NCI-H2196 (cell line): ENCODE data around the gene DSE.

ENCODE experiments used
- DNase-seq: peaks from one replicate; lab custom pipeline; 2025; ENCODE audit not compliant: unreplicated experiment; lab: John Stamatoyannopoulos, UW

Gene DSE

DNA sequence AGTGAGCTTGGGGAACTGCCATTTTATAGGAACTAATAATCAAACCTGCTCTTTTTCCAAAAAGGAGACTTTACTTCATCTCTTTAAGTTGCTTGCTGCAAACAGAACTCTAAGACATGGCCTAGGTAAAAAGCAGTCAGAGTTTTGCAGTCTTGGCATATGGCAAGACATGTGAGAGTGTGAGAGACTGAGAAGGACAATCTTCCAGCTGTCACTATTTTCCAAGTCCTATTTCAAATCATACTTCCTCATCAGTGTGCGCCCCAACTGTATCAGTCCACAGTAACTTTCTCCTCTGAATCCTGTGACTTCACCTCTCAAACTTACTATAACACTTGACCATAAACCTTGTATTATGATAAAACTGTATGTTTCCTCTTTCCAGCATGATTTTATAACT is 100.8 kb downstream of the DSE start:
- DNase-seq: no peak

- no peak for DNase-seq
Measured at GRCh38 chr6:116472706-116473105, 102.0 kb downstream of the DSE start.

DNA sequence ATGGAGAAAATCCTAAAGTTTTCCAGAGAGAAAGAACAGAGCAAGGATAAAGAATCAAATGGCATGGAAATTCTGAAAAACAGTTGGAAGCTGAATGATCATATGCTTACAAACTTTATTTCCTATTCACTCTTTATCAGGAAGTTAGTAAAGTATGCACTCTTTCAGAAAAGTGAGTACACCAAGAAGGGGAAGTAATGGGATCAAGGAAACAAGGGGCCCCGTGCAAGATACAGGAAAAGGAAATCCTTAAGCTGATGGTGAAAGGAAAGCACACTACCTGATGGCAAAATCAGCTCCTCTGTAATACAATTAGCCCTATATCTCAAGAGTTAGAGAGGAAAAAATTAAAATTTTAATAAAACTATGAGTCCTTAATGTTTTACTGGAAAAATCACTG is 104.4 kb downstream of the DSE start:
- no peak for DNase-seq

DNA sequence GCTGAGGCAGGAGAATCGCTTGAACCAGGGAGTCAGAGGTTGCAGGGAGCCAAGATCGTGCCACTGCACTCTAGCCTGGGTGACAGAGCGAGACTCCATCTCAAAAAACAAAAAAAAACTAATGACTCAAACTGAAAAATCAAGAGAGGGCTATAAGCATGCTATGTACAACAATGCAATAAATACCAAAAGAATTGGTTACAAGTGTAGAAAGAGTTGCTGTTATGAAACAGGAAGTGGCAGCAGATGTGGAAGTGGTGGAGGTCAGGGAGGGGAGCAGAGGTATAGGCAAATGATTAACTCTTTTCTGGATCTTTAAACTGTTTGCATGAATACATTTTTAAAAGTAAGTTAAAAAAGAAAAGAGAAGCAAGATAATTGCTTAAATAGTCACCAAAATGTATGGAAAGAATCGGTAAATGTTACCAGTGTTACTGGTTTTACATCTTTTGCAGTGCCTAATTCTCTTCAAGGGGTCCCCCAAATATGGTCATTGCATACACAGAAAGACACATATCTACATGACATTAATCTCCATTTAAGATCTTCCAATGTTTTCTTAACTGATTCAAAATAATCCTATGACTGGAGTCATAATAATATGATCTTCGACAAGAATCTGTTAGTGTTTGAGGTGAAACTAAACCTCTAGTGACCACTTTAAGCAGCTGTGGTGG is 105.4 kb downstream of the DSE start:
- no peak for DNase-seq

DNA sequence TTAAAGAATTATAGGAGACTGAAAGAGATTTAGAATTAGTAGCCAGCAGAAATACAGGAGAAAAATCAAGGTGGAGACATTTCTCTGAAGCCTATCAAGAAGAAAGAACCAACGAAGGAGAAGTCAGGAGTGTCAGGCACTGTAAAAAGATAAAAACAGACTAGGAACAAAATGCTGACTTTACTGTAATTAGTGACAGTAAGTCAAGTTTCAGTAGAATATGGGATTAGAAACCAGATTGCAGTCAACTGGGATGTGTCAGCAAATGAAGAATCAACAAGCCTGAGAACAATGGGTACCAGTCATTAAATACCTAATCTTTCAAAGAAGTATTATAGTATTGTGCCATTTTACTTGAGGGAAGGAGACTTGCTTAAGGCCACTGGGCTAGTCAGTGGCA is 112.0 kb downstream of the DSE start:
- no peak for DNase-seq

GRCh38 chr6:116483616-116484015 is 112.9 kb downstream of the DSE start:
- DNase-seq: peak; percentile 10

DNA sequence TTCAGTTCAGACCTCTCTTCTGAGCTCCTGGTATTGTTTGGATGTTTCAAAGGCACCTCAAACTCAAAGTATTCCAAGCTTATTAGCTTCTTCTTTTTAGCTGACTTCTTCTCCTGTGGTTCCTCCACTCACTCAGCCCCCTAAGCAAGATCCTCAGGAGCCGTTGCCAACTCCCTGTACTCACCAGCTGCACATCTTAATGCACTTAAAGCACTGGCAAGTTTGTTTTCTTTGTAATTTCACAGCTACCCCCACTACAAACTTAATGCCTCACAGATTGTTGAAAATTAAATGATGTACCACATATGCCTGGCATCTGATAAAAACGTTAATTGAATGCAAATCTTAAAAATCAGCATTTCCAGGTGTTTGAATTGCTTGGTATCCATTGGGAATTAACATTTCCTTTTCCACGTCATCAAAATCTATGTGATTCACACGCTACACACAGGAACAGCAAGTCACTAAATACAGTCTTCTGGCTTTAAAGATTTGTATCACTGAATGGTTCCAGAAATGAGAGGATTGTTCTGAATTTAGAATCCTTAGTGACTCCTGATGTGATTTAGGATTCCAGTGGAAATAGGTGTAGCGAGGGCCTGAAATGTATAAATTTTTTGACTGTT is 114.9 kb downstream of the DSE start:
- no peak for DNase-seq

GRCh38 chr6:116491610-116492330 is 121.0 kb downstream of the DSE start:
- no peak for DNase-seq

- no peak for DNase-seq
Measured at GRCh38 chr6:116492331-116493067, 121.8 kb downstream of the DSE start.
